ENCODE measurements around the gene DLGAP1.

Gene DLGAP1

DNA sequence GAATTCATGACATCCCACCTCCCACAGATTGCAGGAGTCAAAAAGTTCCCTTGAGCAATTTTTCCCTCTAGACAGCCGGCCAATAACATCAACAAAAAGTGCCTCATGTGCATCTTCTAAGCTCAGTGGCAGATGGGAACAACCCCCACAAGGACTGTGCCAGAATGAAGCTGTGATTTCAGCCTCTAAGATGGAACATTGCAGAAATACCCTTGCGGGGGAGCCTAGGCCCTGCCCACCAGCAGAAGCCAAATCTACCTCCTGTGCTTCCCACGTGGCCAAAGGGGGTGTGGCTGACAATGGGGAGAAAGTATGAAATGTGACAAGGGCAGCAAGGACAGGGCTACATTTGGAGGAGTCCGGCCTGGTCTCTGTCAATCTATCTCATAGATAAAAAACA, 522.8 kb downstream of the DLGAP1 start:
- no peak for DNase-seq (ENCODE audit: low read depth)

DNA sequence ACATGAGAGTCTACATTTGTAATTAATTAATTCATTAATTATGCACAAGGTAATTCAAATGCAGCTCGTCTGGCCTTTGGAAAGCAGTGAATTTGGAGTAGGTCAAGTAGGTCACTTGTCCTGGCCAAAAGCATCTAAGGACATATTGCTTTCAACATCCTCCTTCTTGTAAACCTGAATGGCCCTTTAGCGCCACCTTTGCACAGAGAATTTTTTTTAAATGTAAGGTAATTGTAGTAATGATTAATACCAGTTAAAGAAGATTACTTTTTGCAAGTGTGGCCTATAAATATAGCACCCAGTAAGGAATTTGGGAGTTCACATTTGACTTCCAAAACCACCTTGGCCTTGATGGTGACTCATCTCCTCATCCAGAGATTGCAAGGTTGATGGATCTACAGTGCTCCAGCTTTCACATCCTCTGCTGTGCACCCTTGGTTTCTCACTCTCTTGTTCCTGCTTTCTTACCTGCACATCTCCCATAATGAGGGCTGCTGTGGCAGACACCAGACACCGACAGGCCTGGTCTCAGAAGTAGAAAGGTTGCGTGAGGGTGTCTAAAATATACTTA, 523.5 kb downstream of the DLGAP1 start:
- no peak for DNase-seq (ENCODE audit: low read depth)

DNA sequence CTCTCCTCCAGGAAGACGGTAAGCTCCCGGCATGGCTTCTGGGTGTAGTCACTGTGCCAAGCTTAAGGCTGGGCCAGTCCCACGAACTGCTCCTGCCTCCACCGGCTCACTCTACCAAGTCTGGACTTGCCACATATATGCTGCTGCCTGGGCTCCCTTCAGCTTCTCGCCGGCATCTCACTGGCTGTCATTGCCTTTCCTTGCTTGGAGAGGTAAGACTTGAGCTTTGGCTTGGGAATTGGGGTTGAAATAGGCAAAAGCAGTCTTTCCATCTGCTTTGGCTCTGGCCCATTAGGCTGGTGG, 524.1 kb downstream of the DLGAP1 start:
- no peak for DNase-seq (ENCODE audit: low read depth)

DNA sequence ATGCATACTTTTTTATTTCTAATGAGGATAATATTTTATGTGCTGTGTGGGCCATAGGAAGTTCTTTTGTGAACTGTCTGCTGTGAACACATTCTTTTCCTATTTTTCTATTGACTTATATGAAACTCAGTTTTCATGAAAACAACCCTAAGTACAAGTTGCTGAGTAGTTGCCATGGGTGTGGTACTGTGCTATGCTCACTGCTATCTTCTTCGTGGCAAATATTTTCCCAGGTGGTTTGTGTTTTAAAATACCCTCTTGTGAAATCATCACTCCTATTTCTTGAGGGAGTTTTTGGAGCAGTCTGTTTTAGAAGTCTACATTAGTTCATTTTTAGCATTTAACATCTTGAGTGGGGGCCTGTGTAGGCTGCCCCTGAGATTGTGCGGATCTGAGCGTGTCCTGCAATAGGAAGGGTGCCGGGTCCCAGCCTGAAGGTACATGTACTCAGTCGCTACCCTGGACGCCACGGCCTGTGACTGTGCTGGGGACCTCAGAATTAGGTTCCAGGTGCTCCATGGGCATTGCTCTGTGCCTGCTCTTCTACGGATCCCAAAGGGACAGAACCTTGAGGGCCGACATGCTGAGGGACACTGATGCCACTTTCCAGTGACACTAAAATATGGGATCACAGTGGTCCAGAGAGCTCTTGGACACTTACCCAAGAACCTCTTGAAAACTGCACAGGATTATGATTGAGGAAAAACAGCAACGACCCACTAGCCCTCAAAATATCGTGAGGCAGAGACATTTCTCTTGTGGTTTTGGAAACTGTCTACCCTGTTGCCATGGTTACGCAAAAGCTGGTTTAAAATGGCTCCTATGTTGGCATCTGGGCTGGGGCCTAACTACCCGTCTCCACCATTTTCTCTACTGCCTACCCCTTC, 524.7 kb downstream of the DLGAP1 start:
- DNase-seq (ENCODE audit: low read depth), result no peak

DNA sequence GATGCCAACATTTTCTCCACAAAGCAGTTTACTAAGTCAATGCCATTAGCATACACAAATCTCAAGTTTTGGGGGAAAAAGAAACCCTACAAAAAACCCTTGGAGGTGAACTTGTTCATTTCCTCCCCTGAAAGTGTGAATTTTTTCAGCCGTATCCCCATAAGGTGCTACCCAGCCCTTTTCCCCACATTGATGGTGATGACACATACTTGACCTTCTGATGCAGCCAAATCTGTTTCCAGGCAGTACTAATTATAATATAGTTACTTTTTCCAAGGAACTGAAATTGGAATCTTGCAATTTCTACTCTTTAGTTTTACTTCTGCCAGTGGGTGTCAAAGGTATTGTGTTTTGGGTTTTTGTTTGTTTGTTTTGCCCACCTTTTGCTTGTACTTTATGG, 530.7 kb downstream of the DLGAP1 start:
- no peak for DNase-seq (ENCODE audit: low read depth)

DNA sequence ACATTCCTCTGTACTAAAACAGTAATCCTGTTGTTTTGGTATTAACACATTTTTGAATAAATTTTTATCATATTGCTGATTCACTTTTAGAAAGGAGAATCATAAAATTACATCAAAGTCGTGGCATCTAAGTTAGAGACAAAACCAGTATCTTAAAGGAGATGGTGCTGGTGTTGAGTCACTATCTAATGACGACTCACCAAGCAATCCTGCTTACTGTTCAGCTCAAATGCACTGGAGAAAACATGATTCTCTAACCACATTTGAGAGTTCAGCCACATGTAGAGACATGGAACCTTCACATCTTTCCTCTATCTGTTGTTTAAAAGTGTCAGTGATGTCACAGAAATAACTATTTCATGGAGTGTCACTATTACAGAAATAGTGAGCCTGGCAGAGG, 531.4 kb downstream of the DLGAP1 start:
- peak; percentile 18 for DNase-seq (ENCODE audit: low read depth)

DNA sequence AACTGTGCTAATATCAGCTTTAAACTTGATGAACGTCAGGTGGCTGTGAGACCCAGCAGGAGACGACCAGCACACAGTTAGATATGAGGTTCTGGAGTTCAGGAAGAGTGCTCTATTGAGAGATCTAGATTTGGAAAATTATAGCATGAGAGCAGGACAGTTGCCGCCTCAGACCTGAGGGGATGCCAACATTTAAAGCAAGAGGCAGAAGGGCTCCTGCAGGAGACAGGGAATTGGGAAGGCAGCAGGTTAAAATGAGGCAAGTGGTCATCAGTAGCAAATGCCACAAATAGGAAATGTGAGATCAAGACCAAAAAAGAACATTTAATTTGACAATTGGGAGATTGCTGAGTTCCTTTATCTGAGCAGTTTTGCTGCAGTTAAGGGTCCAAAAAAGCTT, 533.3 kb downstream of the DLGAP1 start:
- DNase-seq (ENCODE audit: low read depth), result no peak

DNA sequence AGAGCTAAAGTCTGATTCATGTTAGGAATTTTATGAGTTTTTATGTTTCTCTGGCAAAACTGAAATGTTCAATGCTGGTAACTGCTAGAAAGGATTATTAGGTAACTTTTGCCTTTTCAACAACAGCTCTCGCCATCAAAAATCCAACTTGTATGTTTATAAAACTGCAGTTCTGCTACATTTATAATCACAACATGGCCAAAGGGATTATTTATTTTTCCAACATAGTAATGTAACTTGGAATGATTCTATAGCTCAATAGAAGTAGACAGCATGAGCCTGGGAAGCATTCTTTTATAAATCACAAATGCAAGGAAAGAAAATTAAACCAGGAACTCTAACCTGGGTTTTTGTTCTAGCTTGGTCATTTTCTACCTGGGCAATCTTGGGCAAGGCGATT, 534.3 kb downstream of the DLGAP1 start:
- DNase-seq (ENCODE audit: low read depth), result no peak

DNA sequence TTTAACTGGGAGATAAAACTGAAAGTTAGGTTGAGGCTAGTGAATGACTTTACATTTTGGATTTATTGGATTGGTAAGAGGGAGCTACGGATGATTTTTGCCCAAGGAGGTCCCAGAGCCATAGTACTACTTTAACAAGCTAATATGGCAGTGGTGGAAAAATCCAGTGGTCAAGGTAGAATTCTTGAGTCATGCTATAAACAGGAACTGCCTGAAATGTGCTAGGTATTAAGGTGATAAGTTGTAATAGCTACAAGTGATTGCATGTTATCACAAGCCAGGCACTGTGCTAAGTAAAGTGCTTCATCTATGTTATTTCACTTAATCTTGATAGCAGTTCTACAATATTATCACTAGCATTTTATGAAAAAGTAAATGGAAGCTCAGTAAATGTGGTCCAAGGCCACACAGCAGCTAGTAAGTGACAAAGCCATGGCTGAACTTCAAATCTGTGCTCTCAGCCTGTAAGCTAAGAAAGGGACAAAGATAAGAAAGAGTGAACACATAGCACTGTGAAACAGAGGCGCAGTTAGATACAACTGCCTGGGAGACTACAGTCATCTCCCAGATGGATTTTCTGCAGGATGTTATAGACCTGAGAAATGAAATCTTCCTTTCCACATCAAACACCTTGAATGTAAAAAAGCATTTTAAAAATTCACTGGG, 535.6 kb downstream of the DLGAP1 start:
- no peak for DNase-seq (ENCODE audit: low read depth)

DNA sequence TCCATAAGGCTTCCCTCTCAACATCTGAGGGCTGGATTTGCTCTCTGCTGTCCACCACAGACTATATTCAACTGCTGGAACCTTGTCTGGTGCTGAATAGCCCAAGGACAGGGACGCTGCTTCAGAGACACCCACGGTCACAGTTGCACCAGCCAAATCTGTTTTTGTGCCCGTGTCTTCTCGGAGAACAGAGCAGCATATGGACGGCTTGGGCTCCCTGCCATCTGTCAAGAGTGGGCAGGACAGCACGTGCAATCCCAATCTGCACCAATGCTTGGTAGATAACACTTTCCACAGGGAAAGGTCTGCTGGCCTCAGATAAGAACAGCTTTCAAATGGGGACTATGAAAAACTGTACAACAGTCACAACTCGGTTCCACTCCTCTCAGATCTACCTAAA, 539.0 kb downstream of the DLGAP1 start:
- DNase-seq (ENCODE audit: low read depth), result no peak

DNA sequence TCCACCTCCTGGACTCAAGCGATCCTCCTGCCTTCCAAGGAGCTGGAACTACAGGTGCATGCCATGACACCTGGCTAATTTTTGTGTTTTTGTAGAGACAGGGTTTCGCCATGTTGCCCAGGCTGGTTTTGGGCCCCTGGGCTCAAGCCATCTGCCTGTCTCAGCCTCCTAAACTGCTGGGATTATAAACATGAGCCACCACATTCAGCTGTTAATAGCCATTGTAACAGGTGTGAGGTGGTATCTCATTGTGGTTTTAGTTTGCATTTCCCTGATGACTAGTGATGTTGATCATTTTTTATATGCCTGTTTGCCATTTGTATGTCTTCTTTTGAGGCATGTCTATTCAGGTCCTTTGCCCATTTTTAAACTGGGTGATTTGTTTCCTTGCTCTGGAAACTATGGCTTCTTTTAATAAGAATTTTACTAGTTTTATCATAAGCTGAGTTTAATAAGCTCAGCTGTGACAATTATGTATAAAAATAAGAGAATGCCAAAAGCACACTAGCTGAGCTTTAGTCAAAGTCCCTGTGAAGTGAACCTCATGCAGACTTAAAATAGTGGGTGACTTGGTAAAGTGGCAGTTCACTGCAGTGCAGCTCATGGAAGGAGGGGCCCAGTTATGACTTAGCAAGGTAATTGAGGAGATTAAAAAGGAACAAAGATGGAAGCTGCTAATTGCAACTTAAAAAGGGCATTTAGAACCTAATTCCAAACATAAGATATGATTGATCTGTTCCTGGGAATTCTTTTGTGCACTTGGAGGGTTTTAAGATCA, 540.1 kb downstream of the DLGAP1 start:
- DNase-seq (ENCODE audit: low read depth), result no peak

DNA sequence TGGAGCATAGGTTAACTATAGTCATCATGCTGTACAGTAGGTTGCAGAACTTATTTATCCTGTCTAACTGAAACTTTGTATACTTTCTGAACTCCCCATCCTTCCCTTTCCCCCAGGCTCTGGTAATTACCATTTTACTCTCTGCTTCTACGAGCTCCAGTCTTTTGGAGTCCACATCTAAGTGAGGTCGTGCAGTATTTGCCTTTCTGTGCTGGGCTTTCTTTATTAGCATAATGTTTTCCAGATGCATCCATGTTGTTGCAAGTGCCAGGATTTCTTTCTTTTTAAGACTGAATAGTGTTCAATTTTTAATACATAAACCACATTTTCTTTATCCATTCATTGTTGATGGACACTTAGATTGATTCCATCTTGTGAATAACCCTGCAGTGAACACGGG, 541.0 kb downstream of the DLGAP1 start:
- no peak for DNase-seq (ENCODE audit: low read depth)

DNA sequence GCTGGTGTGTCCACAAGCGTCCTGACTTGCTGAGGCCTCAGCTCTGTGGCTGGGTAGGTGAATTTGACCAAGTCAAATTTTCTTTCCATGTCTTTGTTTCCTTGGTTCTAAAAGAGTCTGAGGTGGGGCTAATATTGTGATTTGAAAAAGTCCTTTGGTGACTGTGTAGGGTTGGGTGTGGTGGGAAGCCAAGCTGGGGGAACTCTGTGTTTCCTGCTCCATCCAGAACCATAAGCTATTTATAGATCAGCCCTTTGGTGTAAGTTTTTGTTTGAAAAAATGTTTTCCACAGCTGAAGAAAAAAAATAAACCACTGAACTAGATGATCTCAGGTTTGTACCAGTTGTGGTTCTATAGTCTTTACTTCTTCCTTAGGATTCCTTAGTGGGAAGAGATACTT, 542.4 kb downstream of the DLGAP1 start:
- no peak for DNase-seq (ENCODE audit: low read depth)

DNA sequence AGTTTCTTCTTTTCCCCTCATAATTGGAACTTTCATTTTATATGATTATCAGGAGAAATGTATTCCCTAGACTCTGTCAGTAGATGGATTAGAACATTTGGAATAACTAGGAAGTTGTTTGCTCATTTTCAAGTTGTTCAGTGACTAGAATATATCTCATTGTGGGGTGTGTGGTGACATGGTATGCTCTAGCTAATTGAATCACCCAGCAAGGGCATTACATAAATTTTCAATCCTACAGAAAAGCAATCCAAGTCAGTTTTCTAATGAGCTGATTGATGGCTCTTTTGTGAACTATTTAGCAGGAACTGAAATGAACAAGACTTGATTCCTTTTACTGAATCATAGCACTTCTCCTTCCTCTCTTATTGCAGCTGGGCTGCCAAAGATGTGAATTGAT, 543.7 kb downstream of the DLGAP1 start:
- no peak for DNase-seq (ENCODE audit: low read depth)

DNA sequence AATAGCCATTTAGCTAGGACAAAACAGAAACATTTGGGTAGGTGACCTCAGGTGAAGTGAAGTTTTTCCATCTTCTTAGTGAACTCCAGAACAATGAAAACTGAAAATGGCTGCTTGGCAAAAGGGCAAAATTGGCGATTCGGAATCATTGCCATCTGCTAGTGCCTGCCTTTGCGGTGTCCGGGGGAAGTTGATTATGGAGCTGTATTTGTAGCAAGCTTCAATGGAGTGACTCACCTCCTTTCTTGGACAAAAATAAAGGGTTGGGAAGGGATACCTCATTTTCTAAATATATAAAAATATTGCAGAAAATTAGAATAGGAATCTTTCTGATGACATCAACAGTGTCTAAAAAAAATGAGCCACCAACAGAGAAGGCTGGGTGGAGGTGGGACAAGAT, 544.6 kb downstream of the DLGAP1 start:
- DNase-seq (ENCODE audit: low read depth), result no peak

DNA sequence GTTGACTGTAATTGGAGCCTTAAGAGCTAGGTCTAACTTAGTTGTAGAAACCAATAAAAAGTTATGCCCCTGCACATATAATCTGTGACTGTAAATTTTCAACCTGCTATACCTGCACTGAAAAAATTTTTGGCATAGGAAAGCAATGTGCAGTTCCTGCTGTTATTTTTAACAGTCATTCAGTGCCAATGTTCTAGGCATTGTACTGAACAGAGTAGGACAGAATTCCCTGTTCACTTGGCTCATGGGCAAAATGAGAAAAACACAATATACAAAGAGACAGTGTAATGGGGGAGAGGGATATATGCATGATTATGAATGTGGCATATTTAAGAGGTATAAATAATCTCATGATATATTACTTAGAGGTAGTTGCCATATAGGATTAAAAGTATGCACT, 547.2 kb downstream of the DLGAP1 start:
- DNase-seq (ENCODE audit: low read depth), result no peak

DNA sequence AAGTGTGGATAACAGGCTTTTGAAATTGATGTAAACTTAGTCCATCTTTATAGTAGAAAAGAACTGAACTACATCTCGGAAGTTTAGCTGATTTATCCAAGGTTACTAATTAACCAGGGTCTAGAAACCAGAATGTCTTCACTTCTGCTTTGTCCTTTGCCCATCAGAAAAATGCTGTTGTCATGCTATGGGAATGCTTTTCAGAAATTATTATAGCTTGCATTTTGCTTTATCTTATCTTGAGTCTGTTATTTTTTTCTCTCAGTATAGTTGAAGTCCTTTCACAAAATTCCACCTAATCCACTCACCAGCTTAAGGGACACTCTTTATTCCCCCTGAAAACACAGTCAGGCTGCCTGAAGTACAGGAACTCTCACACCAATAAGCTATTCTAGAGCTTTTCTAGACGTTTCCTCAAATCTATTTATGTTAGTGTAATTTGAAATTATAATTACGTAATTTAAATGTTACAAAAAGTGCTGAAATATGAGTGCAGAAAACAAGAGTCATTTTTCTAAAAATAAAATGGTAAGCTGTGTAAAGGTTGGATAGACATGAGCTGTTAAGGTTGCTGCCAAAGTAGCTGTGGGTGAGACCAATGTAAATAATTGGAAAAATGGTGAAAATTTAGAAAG, 548.9 kb downstream of the DLGAP1 start:
- DNase-seq (ENCODE audit: low read depth), result no peak

DNA sequence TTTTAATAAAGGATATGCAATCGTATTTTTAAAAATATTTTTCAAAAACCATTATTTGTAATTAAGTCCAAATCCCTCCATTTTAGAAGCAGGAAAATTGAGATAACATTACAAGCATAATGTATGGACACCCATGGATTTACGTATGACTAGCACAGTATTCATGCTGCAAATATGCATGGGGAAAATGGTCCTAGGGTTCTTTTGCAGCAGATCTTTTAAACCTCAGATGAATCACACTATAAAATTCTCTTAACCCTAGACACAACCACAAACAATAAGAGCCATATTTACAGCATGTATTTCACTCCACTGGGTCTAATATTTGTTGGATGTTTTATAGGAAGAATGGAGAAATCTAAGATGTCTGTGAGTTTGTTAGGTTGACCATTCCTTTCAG, 551.8 kb downstream of the DLGAP1 start:
- peak; percentile 58 for DNase-seq (ENCODE audit: low read depth)

DNA sequence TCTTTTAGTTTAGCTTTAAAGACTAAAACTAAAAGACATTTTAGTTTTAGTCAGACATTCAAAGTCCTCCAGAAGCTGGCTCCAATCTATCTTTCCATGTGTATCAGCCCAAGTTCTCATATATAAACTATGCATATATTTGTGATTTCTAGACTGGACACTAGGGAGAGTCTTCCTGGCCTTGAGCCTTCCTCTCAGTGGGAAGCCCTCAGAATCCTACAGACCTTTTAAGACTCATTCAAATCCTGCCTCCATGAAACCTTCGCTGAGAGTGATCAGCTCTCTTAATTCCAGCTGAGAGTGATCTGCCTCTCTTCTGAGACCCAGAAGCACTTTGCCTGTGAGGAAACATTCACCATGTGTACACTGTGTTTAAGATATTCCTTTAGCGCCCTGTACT, 552.4 kb downstream of the DLGAP1 start:
- no peak for DNase-seq (ENCODE audit: low read depth)

DNA sequence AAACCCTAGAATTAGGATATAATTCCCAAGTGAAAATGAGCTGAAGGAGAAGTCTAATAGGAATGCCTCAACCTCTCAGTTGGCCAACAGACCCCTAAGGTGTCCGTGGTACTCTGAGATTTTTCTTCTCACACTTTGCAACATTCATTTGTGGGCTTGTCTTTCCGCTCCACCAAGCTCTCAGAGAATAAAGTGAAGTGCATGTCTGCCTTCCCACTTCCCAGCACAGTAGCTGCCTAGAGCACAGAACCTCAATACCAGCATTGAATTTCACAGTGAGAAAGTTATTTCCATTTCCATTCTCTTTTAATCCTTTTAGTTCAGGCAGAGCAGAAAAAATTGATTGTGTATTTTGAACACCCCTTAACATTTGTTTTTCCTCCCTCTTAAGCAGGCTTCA, 553.3 kb downstream of the DLGAP1 start:
- peak; percentile 3 for DNase-seq (ENCODE audit: low read depth)

DNA sequence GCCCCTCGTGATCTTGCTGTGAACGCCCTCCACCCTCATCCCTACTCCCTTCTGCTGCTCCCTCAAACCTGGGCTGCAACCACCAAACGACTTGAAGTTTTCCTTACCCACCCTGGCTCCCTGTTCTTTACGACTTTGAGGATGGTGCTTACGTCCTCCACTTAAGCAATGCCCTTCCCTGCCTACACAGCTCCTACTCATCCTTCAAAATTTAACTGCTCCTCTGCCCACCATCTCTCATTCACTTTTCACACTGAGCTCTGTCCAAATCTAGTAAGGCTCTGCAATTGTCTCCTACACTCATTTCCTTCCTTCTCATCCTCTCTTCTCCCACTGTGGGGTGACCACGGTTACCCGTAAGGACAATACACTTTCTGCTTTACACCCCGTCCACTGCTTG, 554.1 kb downstream of the DLGAP1 start:
- DNase-seq (ENCODE audit: low read depth), result no peak

DNA sequence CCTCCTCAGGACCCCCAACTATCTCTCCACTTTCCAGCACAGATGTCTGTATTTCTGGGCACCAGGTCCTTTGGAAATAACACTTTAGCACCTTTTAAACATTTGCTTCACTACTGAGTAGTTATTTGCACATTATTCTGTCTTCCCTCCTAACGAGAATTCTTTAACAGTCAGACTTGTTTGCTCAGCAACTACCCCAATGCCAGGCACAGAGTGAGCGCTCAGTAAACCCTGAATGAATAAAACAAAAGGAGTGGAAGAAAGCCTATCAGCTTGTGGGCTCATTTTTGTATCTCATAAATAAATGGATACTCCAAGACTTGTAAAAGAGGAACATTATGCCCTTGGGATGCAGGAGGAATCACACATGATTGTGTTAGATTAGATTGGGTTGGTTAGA, 554.8 kb downstream of the DLGAP1 start:
- no peak for DNase-seq (ENCODE audit: low read depth)

All from iris pigment epithelial cell (primary cell).